Activated B cell treated with CpG ODN at 0.5 μM for 24 hours (primary cell): ENCODE results near the gene WDR53. TPM values are rescaled to one million over a fixed set of nuclear protein-coding genes. Genes with fewer than 3 reads are reported as not detected.

Experiments used
- ATAC-seq: fragments of 200-7000 bp; cut with Tn5 transposase; one replicate; pipeline ENCODE4 v1.10.0; 2021; ENCODE audit warnings: low read depth, mild to moderate bottlenecking, moderate library complexity
- CTCF ChIA-PET: fragments of 350-600 bp; sonication (Branson Sonifier 250); formaldehyde crosslinking; loops from one replicate; lab custom pipeline; 2021; ENCODE audit warnings: antibody characterized with exemption; lab: Charles Lee
- POLR2A ChIA-PET: fragments of 350-600 bp; sonication (Branson Sonifier 250); formaldehyde crosslinking; loops from one replicate; lab custom pipeline; 2021; ENCODE audit warnings: antibody characterized with exemption; lab: Charles Lee
- DNase-seq: peaks from one replicate; pipeline ENCODE4 v3.0.0; 2022
- H3K27ac Mint-ChIP-seq: one replicate; pipeline ENCODE4 v1.8.0; 2020; ENCODE audit warnings: mixed read lengths
- H3K27me3 Mint-ChIP-seq: one replicate; pipeline ENCODE4 v1.8.0; 2021; ENCODE audit warnings: mixed read lengths
- H3K36me3 Mint-ChIP-seq: one replicate; pipeline ENCODE4 v1.8.0; 2021; ENCODE audit warnings: low read depth, mixed read lengths
- H3K4me1 Mint-ChIP-seq: one replicate; pipeline ENCODE4 v1.8.0; 2021; ENCODE audit warnings: mixed read lengths
- H3K4me3 Mint-ChIP-seq: one replicate; pipeline ENCODE4 v1.8.0; 2020; ENCODE audit warnings: mild to moderate bottlenecking, mixed read lengths
- H3K9me3 Mint-ChIP-seq: one replicate; pipeline ENCODE4 v1.8.0; 2020; ENCODE audit warnings: mixed read lengths
- intact Hi-C: fragments of 100-400 bp; cut with micrococcal nuclease; formaldehyde crosslinking; loops from one replicate; pipeline ENCODE4 v1.15.1; 2024
- total RNA-seq: library from RNA; stranded (reverse); gene quantifications from 2 replicates; pipeline ENCODE4 v1.2.3, GENCODE V29; 2022
- TF ChIP-seq, protein P1 (sequence below): fragments of 200-600 bp; IDR thresholded peaks from one replicate; pipeline ENCODE4 v1.8.0; 2022; ENCODE audit warnings: antibody characterized with exemption, mild to moderate bottlenecking

The WDR53 gene
- total RNA-seq, 1 donor from 2014 or later, result 14.3 TPM

GRCh38 chr3:196609805-196610515, 41.6 kb upstream of the WDR53 start:
- H3K36me3 Mint-ChIP-seq, result no peaks in the 10 kb centered on the region
- ChIA-PET CTCF (interaction anchor here (0.6 to 11.7 kb wide), 25 partner anchors 10 to 178 kb away, joined by 3 to 258 read pairs (median 4); partner anchors contain the start of genes CEP19, NRROS, PAK2 and PIGX), POLR2A (interaction anchor here (0.8 to 5.9 kb wide), 13 partner anchors 22 to 332 kb away, joined by 3 to 52 read pairs (median 7); partner anchors contain the start of genes CEP19, NCBP2, NRROS and PAK2)
- TF ChIP-seq, protein P1, sequence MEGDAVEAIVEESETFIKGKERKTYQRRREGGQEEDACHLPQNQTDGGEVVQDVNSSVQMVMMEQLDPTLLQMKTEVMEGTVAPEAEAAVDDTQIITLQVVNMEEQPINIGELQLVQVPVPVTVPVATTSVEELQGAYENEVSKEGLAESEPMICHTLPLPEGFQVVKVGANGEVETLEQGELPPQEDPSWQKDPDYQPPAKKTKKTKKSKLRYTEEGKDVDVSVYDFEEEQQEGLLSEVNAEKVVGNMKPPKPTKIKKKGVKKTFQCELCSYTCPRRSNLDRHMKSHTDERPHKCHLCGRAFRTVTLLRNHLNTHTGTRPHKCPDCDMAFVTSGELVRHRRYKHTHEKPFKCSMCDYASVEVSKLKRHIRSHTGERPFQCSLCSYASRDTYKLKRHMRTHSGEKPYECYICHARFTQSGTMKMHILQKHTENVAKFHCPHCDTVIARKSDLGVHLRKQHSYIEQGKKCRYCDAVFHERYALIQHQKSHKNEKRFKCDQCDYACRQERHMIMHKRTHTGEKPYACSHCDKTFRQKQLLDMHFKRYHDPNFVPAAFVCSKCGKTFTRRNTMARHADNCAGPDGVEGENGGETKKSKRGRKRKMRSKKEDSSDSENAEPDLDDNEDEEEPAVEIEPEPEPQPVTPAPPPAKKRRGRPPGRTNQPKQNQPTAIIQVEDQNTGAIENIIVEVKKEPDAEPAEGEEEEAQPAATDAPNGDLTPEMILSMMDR, result no peak
- no peaks in the 10 kb centered on the region for H3K27me3 Mint-ChIP-seq
- H3K4me1 Mint-ChIP-seq, result peaks cover 15% of the 10 kb centered on the region
- H3K4me3 Mint-ChIP-seq, result peak overlapping the region; percentile 52
- peak overlapping the region; percentile 69 for H3K27ac Mint-ChIP-seq
- H3K9me3 Mint-ChIP-seq, result no peaks in the 10 kb centered on the region
- ATAC-seq (no peak), DNase-seq (no peak)
- intact Hi-C loops, result loop anchor here (1.0 to 2.0 kb wide), 8 partner anchors 22 to 360 kb away; partner anchors contain the start of genes NCBP2 and NRROS

GRCh38 chr3:196609343-196609775, 41.0 kb upstream of the WDR53 start:
- peaks cover 20% of the 10 kb centered on the region for H3K4me1 Mint-ChIP-seq
- H3K36me3 Mint-ChIP-seq, result no peaks in the 10 kb centered on the region
- intact Hi-C loops, result loop anchor here (1.0 to 2.0 kb wide), 8 partner anchors 23 to 361 kb away; partner anchors contain the start of genes NCBP2 and NRROS
- ChIA-PET POLR2A (interaction anchor here (1.1 to 5.9 kb wide), 12 partner anchors 23 to 332 kb away, joined by 3 to 52 read pairs (median 7); partner anchors contain the start of genes CEP19, NCBP2, NRROS and PAK2), CTCF (interaction anchor here (0.6 to 11.7 kb wide), 28 partner anchors 9 to 578 kb away, joined by 3 to 258 read pairs (median 4); partner anchors contain the start of genes CEP19, NRROS, PAK2 and PIGX)
- H3K4me3 Mint-ChIP-seq, result peak overlapping the region; percentile 52
- TF ChIP-seq, protein P1, result peak; percentile 52
- H3K27me3 Mint-ChIP-seq, result no peaks in the 10 kb centered on the region
- H3K9me3 Mint-ChIP-seq, result no peaks in the 10 kb centered on the region
- DNase-seq, result peak; percentile 89
- ATAC-seq, result peak; percentile 96
- H3K27ac Mint-ChIP-seq, result peak overlapping the region; percentile 69

- Mint-ChIP-seq H3K4me3 (no peak overlapping the region), H3K27ac (no peak overlapping the region), H3K36me3 (no peaks in the 10 kb centered on the region), H3K4me1 (peaks cover 21% of the 10 kb centered on the region), H3K9me3 (no peaks in the 10 kb centered on the region), H3K27me3 (no peaks in the 10 kb centered on the region)
- POLR2A ChIA-PET, result interaction anchor here (1.1 to 5.9 kb wide), 8 partner anchors 23 to 333 kb away, joined by 4 to 52 read pairs (median 9); partner anchors contain the start of genes CEP19, NCBP2, NRROS and PAK2
- CTCF ChIA-PET, result interaction anchor here (0.6 to 11.7 kb wide), 15 partner anchors 25 to 579 kb away, joined by 3 to 258 read pairs (median 4); partner anchors contain the start of genes CEP19, NRROS and PIGX
- intact Hi-C loops, result loop anchor here (1.0 to 2.0 kb wide), 8 partner anchors 24 to 362 kb away; partner anchors contain the start of genes NCBP2 and NRROS
- DNase-seq, result no peak
- TF ChIP-seq, protein P1, result no peak
- no peak for ATAC-seq
Measured at GRCh38 chr3:196608693-196609092, 40.3 kb upstream of the WDR53 start.

DNA sequence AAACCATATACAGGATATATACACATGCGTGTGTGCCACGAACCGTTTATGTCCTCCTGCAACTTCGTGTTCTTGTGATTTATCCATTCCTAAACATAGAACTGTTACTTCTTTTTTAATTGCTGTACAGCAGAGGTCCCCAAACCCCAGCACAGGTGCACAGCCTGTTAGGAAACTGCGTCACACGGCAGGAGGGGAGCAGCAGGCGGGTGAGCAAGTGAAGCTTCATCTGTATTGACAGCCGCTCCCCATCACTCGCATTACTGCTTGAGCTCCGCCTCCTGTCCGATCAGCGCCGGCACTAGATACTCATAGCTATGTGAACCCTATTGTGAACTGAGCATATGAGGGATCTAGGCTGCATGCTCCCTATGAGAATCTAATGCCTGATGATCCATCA, 36.2 kb upstream of the WDR53 start:
- CTCF ChIA-PET, result interaction anchor here (0.5 to 11.7 kb wide), 3 partner anchors 84 to 233 kb away, joined by 3 to 258 read pairs (median 3); no protein-coding TSS in a partner anchor
- H3K36me3 Mint-ChIP-seq, result no peaks in the 10 kb centered on the region
- intact Hi-C loops, result no loop called here
- H3K4me3 Mint-ChIP-seq, result no peak overlapping the region
- no peak overlapping the region for H3K27ac Mint-ChIP-seq
- no peaks in the 10 kb centered on the region for H3K9me3 Mint-ChIP-seq
- TF ChIP-seq, protein P1, result no peak
- ATAC-seq, result peak; percentile 45
- H3K4me1 Mint-ChIP-seq, result peaks cover 12% of the 10 kb centered on the region
- POLR2A ChIA-PET, result interaction anchor here (0.6 kb wide), 2 partner anchors 273 to 1116 kb away, joined by 3 read pairs; no protein-coding TSS in a partner anchor
- no peaks in the 10 kb centered on the region for H3K27me3 Mint-ChIP-seq
- no peak for DNase-seq
